Activated naive CD4-positive, alpha-beta T cell treated with anti-CD3 and anti-CD28 coated beads, Interleukin-2, amount 50 U/mL, for 16 hours (primary cell): ENCODE results near the gene ABCC8.

Source experiments
- DNase-seq: peaks from one replicate; pipeline ENCODE4 v3.0.0-alpha.2; 2020

The ABCC8 gene

DNA sequence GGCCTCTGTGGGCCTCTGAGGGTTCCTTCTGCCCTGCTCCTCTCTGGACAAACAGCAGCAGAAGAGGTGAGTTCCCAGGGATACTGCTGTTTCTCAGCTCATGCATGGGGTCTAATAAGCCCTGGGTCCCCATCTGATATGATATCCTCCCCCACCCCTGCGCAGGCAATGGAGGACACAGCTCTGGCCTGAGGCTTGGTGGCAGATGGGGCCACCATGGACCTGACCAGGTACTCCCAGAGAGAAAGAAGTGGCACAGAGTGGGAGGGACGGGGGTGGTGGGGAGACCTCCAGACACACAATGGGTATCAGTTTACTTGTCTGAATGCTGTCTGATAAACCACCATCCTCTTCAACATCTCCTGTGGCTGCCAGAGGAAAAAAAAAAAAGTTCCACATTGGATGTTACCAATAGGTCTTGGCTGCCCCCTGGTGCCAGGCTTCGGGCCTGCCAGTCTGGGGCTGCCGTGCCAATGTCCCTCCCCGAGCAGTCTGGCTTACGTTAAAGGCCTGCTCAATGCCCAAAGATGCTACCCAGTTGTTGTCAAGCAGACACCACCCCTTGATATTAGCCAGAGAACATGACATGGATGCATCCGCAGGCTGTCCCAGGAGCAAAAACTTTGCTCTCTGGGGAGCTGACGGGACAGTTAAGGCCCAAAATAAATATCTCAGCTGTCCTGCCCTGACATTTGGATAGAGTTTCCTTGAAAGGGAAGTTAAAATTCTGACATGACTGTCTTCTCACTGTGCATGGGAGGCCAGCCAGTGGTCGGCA lies 27.9 kb upstream of the ABCC8 start:
- DNase-seq: peak; percentile 86

DNA sequence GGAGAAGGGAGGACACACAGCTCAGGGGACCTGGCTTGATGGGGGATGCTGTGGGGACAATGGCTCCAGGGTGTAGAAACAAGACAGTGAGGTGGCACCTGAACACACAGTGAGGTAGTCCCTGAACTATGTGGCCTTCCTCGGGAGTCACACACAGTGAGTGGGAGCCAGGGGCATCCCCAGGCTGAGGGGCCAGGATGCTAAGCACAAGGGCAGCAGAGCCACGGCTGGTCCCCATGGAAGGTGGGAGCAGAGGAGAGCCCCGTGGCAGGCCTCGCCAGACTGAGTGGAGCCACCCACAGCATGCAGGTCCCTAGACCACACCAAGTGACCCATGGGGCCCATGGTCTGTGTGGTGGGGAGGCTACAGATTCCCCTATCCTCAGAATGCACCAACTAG lies 26.0 kb upstream of the ABCC8 start:
- no peak for DNase-seq

DNA sequence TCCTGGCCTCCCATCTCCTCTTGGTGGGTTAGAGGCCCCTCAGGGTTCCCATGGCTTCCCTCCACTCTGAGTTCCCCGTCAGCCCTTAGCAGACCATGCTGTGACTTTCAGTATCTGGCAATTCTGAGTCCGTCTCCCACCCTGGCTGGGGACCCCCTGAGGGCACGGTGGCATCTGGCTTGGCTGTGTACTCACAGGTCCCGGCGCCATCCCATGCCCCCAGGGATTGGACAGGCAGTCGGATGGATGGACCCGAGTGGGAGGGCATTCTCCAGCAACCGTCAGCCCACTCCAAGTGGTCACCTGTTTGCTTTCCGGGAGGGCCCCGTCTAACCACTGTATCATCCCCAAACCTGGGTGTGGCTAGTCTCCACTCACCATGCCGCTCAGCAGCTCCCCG lies 24.0 kb upstream of the ABCC8 start:
- DNase-seq: no peak

DNA sequence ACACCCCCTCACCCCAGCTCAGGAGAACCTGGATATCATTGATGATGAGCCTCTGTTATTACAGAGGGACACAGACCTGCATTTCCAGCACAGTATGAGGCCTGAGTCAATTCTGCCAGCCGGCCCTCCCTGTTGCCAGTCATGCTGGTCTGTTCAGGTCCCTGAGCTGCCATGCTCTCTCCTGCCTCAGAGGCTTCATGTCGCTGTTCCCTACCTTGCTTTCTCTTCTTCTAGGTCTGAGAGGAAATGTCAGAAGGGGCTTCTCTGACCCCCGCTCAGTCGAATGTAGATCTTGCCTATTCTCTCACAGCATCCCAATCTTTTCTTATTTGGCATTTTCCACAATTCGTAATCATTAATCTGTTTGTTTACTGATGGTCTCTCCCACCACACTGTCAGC lies 21.8 kb upstream of the ABCC8 start:
- DNase-seq: no peak

DNA sequence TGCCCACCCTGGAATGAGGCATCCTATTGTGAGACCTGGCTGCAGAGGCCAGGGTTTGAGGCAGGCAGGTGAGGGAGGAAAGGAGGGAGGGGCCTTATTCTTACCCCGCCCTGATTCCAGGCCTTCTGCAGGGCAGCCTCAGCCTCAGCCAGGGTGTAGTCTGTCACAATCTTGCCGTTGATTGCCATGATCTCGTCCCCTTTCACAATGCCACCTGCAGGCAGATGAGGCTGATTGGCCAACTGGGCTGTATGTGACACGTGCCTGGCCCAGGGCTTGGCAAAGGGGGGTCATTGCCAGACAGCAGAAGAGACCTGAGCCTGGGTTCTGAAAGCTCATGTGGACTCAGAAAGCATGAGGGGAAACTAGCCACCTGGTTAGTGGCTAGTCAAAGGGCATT lies 21.4 kb upstream of the ABCC8 start:
- no peak for DNase-seq

DNA sequence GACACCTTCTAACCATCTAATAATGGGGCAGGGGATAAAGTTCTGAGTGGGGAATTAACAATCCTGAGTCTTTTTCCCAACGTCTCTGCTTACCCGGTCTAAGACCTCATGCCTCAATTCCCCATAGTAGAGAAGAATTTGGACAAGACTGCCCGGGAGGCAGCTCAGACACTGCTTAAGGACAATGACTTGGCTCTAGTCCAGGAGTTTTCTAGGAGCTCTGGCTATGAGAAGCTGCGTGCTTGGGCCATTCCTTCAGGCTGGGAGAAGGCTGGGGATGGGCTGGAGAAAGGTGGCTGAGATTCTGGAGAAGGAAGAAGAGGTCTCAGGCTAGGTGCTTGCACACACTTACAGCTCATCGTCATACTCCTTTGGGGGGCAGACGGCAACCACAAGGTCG lies 19.8 kb upstream of the ABCC8 start:
- no peak for DNase-seq

DNA sequence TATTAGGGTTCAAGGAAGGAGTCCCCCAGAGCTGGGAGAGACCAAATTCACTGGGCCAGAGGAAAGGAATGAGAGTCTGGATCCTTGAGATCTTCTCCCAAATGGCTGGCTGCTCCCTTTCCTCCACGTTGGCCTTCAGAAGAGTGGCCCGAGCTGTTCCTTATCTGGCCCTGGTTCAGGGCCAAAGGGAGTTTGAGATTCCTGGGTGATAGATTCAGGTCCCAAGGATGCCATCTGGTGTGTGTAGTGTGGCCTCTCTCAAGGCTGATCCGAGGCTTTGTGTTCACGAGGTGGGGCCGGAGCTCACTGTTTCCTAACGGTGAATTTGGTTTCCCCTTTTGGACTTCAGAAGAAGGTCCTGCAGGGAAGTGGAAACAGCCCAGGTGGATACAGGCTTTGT lies 17.4 kb upstream of the ABCC8 start:
- DNase-seq: no peak

DNA sequence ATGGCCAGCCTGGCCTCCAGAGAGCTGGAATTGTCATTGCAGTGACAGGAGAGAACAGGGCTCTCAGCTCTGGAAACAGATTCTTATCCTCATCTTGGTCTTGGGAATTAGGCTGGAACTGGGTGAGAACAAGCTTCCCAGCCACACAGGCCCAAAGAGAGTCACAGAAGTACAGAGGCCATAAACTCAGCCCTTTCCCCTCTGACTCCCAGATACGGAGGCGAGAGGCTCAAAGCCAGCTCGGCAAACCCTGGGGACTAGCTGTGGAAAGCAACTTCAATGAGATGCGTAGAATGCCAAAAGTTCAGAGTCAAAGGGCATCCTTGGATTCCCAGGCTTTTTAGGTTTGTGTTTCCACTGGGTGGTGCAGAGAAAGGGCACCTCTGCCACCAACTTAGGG lies 14.3 kb upstream of the ABCC8 start:
- no peak for DNase-seq

DNA sequence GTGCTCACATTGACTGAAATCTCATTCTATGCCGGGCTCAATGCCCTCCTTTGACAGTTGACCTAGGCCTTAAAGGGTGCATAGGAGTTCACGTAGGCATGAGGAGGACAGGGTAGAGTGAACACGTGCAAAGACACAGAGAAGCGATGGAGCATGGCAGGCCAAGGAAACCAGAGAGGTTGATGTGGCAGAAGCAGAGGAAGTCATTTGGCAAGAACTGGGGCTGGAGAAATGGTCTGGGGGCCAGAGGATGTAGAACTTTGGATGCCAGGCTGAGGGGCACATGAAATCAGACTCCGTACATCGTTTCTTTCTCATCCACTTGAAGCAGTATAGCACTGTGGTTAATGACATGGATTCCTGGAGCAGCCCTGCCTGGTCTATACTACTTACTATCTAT lies 13.6 kb upstream of the ABCC8 start:
- DNase-seq: no peak

DNA sequence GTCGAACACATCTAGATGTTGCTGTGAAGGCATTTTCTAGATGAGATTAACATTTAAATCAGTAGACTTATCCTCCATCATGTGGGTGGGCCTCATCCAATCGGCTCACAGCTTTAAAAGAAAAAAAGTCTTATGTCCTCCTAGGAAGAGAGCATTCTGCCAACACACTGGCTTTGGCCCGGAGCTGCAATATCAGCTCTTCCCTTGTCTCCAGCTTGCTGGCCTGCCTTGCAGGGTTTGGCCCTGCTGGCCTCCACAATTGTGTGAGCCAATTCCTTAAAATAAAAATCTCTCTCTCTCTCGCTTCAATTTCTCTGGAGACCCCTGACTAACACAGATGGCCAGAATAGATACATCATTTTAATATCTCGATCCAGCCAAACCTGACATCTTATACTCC lies 13.1 kb upstream of the ABCC8 start:
- DNase-seq: no peak

DNA sequence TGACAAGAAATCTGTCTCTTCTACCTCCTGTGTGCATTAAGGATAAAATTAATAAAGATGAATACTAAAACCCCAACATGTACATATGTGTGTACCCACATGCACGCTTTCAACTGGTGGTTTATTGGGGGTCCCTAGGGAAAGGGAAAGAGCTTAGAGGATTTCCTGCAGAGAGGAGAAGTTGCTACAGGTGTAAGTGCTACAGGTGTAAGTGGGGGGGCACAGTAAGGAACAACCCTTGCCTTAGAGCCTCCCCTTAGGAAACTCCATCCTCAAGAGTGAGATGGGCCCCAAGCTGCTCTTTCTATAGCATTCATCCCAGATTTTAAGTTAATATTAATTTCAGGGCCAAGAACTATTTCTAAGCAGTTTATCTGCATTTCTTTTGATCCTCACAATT lies 11.9 kb upstream of the ABCC8 start:
- no peak for DNase-seq

DNA sequence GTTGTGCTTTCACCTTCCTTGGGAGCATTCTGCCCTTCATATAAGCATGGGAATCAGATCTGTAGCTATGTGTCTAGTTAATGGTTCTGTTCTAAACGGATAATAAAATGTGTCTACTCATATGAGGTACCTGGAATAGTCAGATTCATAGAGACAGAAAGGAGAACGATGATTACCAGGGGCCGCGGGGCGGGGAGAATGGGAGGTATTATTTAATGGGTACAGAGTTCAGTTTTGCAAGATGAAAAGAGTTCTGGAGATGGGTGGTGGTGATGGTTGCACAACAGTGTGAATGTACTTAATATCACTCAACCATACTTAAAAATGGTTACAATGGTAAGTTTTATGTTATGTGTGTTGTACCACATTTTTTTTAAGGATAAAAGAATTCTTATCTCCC lies 10.0 kb upstream of the ABCC8 start:
- DNase-seq: no peak

DNA sequence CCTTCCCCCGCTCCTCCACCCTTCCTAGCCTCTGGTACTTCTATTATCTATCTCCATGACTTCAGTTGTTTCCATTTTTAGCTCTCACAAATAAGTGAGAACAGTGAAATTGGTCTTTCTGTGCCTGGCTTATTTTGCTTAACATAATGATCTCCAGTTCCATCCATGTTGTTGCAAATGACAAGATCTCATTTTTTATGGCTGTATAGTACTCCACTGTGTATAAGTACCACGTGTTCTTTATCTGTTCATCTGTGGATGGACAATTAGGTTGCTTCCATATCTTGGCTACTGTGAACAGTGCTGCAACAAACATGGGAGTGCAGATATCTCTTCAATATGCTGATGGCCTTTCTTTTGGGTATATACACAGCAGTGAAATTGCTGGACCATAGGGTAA lies 6.9 kb upstream of the ABCC8 start:
- no peak for DNase-seq

DNA sequence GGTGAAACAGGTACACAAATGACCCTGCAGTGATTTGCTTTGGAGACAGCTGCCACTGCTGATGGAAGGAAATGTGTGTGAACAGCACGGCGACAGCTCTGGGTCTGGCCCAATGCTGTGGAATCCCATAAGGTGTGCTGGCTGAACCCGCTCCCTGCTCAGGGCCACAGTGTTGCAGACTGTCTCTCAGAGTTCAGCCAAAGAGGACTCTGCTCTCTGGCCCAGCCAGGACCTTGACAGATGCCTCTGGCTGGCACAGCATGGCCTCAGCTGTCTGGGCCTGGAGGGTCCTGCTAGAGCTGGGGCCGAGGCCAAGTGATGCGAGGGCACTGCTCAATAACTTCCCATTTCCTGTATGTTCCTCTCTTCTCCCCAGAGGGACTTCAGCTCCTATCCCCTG lies 5.3 kb upstream of the ABCC8 start:
- DNase-seq: no peak

DNA sequence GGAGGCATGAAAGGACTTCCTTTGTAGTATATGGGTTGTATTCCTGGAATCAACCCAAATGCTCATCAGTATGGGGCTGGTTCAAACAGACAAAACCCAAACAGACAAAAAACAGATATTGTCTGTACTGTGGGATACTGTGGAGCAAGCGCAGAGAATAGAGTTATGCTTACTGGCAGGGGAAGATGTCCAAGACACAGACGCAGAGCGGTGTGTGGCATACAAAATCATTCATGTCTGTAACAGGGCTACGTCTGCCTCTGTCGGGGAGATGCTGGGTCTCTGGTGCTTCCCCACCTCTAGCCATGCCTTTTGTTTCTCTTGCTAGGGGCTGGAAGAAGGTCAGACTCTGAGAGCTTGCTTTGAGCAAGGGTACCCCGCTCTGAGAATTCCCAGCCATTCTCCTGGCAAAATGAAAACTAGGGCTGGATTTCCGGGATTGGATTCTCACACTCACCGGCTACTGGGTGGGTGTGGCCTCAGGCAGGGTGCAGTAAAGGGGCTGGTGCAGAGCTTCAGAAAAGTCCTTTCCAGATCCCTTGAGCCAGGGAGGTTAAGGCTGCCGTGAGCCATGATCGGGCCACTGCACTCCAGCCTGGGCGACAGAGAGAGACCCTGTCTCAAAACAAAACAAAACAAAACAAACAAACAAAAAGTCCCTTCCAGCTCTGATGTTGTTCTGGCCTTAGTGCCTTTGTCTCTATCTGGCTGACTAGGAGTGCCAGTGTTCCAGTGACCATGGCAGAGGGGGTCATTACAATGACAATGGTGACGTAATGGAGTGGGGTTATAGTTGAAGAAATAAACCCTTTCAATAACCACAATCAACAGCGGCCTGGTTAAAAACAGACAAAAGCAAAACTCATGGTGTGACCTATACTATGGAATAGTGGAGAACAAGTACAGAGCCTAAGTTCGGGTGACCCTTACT lies 2.9 kb upstream of the ABCC8 start:
- no peak for DNase-seq

DNA sequence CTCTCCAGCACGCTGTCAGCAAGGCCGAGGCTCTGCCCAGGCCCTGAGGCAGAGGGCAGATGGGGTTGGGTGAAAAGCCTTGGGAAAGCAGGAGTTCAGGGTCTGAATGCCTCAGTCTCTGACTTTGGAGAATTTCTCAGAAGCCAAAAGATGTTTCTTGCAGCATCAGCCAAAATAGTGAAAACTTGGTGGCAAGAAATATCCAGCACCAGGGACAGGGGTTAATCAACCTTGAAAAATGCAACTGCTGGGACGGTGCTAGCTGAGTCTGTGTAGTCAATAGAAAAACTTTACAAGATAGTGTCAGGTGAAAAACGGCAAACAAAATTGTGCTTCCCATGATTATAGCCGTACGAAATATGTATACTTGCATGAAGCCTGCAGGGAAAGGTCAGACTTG lies 1.4 kb upstream of the ABCC8 start:
- DNase-seq: no peak

DNA sequence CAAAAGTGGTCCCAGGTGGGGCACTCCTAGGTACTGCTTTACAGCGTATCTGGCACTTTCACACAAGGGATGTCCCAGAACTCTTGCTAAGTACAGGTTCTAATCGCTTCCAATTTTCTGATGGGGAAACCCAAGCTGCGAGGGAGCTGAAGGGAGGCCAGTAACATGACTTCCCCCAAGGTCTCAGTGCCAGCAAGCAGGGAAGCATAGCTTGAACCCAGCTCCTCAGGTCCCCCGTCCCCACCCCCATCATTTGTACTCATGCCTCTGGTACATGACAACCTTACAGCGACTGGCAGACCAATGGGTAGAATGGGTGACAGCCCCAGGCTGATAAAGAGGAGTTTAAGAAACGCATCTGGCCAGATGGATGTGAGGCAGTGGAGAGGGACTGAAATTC lies 716 bp upstream of the ABCC8 start:
- DNase-seq: no peak

DNA sequence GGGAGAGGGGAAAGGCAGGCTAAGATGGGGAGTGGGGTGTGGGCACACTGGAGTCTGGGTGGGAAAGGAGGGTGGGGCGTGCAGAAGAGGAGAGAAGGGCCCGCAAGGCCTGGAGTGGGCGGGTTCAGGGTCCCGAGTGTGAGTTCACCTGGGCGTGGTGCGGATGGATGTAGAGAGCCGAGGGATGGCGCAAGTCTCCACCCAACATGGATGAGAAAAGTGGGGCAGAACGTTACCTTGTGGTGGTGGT lies 364 bp upstream of the ABCC8 start:
- DNase-seq: no peak

DNA sequence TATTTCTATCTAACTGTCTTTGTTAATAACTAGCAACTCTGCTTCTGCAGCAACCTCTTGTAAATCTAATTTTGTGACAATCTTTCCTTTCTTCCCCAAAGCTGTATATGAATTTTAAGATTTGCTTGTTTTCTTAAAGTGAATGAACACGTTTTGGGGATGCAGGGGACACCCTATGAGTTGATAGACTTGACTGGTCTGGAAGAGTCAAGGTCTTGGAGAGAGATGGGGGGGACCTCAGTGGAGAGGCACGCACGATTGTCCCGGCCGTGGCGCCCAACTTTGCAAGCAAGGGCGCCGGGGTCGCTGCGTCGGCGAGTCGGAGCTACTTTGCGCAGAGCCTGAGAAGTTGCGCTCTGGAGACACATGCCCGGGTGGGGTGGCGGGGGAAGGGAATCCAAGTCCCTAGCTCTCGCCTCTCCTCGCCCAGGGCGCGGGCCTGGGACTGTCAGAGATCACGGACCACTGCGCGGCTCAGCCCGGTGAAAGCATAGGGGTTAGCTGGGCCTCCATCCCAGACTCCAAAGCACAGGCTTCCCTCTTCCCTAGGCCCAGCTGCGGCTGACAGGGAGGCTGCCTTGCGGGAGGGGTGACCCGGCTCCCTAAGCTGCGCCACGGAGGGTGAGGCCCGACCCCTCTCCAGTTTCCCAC lies 854 bp downstream of the ABCC8 start:
- DNase-seq: no peak

DNA sequence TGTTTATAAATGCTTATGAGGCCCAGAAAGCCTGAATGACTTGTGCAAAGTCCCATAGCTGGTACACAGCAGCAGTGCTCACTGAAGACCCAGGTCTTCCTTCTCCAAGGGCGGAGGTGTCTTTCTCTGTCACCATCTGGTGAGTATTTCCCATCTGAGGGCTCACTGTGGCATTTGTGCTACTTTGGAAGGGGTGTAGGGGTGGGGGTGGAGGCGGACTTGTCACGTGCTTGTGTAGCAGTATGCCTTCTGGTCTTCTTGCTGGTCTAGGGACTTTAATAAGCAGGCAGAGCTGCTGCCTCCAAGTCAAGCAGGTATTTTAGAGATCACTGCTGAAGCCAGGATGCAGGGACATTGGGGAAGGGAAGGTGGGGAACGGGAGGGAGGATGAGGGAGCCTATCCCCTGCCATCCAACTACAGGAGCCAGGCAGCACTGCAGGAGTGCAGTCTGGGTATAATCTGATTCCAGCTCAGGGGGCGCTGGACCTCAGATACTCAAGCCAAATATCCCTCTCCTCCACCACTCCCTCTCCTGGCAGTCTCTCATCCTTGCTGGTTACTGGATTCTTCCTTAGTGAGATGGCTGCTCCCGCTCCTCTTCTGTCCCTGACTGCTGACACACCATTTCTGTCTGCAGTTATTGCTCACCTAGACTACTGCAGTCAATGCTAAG lies 3.4 kb downstream of the ABCC8 start:
- no peak for DNase-seq

DNA sequence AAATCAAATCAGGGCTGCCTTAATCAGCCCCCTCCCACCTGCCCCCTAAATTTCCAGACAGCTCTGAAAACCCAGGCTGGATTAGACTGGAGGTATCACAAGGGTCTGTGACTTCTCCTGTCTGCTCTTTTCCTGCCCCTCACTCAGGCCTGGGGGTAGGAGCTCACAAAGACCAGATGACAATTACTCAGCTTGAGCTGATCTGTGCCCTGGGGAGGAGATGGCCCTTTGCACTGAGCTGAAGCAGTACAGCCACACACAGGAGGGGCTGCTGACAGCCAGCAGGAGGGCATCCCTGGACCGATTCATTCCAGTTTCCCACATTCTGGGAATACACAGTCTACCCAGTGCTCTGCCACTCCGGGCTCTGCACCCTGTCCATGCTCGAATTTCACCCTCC lies 4.2 kb downstream of the ABCC8 start:
- DNase-seq: no peak

DNA sequence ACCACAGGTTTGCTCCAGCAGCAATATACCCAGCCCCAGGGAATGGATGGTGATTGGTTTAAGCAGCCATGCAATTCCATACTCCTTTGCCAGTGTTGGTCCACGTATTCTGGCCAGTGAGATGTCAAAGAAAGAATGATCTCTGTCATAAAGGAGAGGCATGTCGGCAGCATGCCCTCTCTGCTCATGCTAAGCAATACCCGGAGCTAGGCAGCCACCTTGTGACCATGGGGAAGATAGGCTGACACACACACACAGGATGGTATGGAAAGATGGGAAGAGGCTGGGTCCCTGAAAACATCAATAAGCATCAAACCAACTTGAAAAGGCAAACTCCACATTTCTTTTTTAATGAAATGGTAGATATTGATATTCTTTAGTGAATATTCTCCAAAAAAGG lies 5.1 kb downstream of the ABCC8 start:
- DNase-seq: no peak

DNA sequence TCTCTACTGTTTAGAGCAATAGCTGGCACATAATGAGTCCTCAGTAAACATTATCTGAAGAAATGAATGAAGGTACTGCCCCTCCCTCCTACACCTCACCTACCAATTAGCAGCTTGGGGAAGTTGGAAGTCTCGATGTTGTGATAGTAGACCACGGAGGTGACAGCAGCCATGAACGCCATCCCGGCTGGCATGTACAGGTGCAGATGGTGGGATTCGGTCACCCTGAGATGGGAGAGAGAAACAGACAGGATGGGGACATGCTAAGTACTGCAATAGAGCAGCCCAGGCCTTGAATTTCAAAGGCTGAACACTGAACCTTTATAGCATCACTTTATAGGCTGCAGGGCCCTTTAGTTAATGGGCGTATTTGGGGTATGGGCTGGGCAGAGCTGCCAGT lies 6.6 kb downstream of the ABCC8 start:
- no peak for DNase-seq

DNA sequence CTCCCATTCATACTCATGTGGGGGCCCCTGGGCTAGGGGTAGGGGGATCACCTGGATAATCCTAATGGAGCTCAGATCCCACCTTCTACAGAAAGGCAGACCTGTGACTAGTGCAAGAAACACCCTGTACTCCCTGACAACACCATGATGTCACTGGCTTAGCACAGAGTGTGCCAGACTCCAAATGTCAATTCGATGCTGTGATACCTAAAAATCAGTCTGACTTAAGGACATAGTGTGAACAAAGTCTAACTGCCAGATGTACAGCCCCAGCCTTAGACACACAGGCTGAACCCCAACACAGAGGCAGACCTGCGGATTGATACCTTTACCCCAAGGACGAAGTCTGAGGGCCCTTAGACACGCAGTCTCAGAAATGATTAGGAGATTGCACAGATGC lies 8.5 kb downstream of the ABCC8 start:
- DNase-seq: no peak
